Tibial artery (tissue), 4 donors: Measurements from ENCODE around the gene IFI6.
"Not testable (repeated sequence)": the region's sequence is repeated elsewhere in the genome, so short reads cannot be mapped to it uniquely, and the experiment has no call there.

Experiments
- DNase-seq, 2 donors: peaks; one replicate each; pipeline ENCODE4 v3.0.0-alpha.2; 2019
- H3K27ac ChIP-seq, 2 donors: fragments of 200-600 bp; sonication (generic) in 1 of 2; 1 replicate in 1 of 2; 2 replicates in 1 of 2; pipeline ENCODE4 v1.5.1; 2018 to 2019; ENCODE audit warnings: mild to moderate bottlenecking in 1 of 2
- H3K27me3 ChIP-seq, 2 donors: fragments of 200-600 bp; sonication (generic) in 1 of 2; one replicate each; pipeline versions ENCODE4 v1.5.1 to v1.6.0; 2016 to 2019
- H3K36me3 ChIP-seq, 3 donors: fragments of 200-600 bp; sonication (generic) in 2 of 3; one replicate each; pipeline ENCODE4 v1.5.1; 2016 to 2019; ENCODE audit warnings: mild to moderate bottlenecking in 2 of 3
- H3K4me1 ChIP-seq, 4 donors: fragments of 200-600 bp; sonication (generic) in 2 of 4; 1 replicate in 3 of 4; 2 replicates in 1 of 4; pipeline ENCODE4 v1.5.1; 2016 to 2019
- H3K4me3 ChIP-seq, 2 donors: fragments of 200-600 bp; sonication (generic) in 1 of 2; 1 replicate in 1 of 2; 2 replicates in 1 of 2; pipeline ENCODE4 v1.5.1; 2018 to 2019; ENCODE audit warnings: mild to moderate bottlenecking in 2 of 2
- H3K9me3 ChIP-seq, 3 donors: fragments of 200-600 bp; sonication (generic) in 1 of 3; one replicate each; pipeline ENCODE4 v1.5.1; 2016 to 2019
- intact Hi-C: fragments of 100-400 bp; cut with DNase I; formaldehyde crosslinking; loops from one replicate; pipeline ENCODE4 v1.15.0; 2023; ENCODE audit warnings: low total_unique reads
- TF ChIP-seq, protein P1 (sequence below), 2 experiments: fragments of 200-600 bp in 1 of 2; fragments of 450-650 bp in 1 of 2; IDR thresholded peaks; one replicate each; pipeline ENCODE4 v1.5.1; 2017 to 2019; ENCODE audit warnings: antibody characterized with exemption in 2 of 2, mild to moderate bottlenecking in 1 of 2, moderate library complexity in 1 of 2

IFI6 gene

GRCh38 chr1:27713139-27713725, 41.2 kb upstream of the IFI6 start:
- H3K27ac ChIP-seq = no peak overlapping the region
- no peaks in the 10 kb centered on the region for H3K36me3 ChIP-seq
- no peak for DNase-seq
- H3K9me3 ChIP-seq = peaks cover 0 to 5% (median 3%) of the 10 kb centered on the region in 3 donors
- intact Hi-C loops = no loop called here
- H3K4me3 ChIP-seq = no peak overlapping the region
- TF ChIP-seq, protein P1, sequence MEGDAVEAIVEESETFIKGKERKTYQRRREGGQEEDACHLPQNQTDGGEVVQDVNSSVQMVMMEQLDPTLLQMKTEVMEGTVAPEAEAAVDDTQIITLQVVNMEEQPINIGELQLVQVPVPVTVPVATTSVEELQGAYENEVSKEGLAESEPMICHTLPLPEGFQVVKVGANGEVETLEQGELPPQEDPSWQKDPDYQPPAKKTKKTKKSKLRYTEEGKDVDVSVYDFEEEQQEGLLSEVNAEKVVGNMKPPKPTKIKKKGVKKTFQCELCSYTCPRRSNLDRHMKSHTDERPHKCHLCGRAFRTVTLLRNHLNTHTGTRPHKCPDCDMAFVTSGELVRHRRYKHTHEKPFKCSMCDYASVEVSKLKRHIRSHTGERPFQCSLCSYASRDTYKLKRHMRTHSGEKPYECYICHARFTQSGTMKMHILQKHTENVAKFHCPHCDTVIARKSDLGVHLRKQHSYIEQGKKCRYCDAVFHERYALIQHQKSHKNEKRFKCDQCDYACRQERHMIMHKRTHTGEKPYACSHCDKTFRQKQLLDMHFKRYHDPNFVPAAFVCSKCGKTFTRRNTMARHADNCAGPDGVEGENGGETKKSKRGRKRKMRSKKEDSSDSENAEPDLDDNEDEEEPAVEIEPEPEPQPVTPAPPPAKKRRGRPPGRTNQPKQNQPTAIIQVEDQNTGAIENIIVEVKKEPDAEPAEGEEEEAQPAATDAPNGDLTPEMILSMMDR (IDR thresholded peaks at IDR 0.05) = no peak
- peaks cover 0 to 6% of the 10 kb centered on the region in 2 donors for H3K27me3 ChIP-seq
- H3K4me1 ChIP-seq = no peaks in the 10 kb centered on the region

DNA sequence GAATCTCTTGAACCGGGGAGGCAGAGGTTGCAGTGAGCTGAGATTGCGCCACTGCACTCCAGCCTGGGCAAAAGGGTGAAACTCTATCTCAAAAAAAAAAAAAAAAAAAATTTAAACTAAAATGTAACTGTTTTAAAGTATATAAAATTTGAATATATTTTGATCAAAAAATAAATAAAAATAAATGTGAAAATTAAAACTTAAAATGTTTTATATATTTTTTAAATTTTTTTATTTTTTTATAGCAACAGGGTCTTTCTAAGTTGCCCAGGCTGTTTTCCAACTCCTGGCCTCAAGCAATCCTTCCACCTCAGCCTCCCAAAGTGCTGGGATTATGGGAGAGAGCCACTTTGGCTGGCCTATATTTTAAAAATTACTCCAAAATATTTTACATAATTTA, 38.6 kb upstream of the IFI6 start:
- Histone ChIP-seq H3K27ac (no peak overlapping the region), H3K27me3 (peaks cover 0 to 6% of the 10 kb centered on the region in 2 donors), H3K9me3 (no peaks in the 10 kb centered on the region), H3K4me1 (no peaks in the 10 kb centered on the region), H3K36me3 (no peaks in the 10 kb centered on the region), H3K4me3 (no peak overlapping the region)
- TF ChIP-seq, protein P1 (IDR thresholded peaks at IDR 0.05) = no peak
- no peak for DNase-seq
- intact Hi-C loops = no loop called here

DNA sequence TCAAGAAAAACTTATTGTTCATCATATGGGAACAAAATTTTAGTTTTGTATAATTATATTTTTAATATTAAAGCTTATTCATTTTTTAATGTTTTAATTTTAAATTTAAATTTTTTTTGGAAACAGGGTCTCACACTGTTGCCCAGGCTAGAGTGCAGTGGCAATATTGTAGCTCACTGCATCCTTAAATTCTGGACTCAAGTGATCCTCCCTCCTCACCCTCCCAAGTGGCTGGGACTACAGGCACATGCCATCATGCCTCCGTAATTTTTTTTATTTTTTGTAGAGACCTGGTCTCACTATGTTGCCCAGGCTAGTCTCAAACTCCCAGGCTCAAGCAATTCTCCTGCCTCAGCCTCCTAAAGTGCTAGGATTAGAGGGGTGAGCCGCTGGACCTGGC, 33.6 kb upstream of the IFI6 start:
- Histone ChIP-seq H3K27me3 (no peaks in the 10 kb centered on the region), H3K36me3 (no peaks in the 10 kb centered on the region), H3K4me1 (no peaks in the 10 kb centered on the region), H3K27ac (no peak overlapping the region), H3K9me3 (peaks cover 0 to 4% (median 0%) of the 10 kb centered on the region in 3 donors), H3K4me3 (no peak overlapping the region)
- TF ChIP-seq, protein P1 (IDR thresholded peaks at IDR 0.05) = no peak
- intact Hi-C loops = no loop called here
- no peak for DNase-seq

DNA sequence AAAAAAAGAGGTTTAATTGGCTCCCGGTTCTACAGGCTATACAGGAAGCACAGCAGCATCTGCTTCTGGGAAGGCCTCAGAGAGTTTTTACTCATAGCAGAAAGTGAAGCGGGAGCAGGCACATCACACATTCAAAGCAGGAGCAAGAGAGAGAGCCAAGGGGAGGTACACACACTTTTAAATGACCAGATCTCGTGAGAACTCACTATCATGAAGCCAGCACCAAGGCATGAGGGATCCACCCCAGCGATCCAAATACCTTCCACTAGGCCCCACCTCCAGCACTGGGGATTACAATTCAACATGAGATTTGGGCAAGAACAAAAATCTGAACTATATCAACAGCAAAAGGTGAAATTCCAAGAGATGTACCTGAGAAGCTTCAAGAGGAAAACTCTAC, 33.0 kb upstream of the IFI6 start:
- no peak for DNase-seq
- no peaks in the 10 kb centered on the region for H3K4me1 ChIP-seq
- peaks cover 0 to 4% (median 0%) of the 10 kb centered on the region in 3 donors for H3K9me3 ChIP-seq
- TF ChIP-seq, protein P1 (IDR thresholded peaks at IDR 0.05) = no peak
- H3K4me3 ChIP-seq = no peak overlapping the region
- no peaks in the 10 kb centered on the region for H3K36me3 ChIP-seq
- no peak overlapping the region for H3K27ac ChIP-seq
- H3K27me3 ChIP-seq = no peaks in the 10 kb centered on the region
- intact Hi-C loops = no loop called here

DNA sequence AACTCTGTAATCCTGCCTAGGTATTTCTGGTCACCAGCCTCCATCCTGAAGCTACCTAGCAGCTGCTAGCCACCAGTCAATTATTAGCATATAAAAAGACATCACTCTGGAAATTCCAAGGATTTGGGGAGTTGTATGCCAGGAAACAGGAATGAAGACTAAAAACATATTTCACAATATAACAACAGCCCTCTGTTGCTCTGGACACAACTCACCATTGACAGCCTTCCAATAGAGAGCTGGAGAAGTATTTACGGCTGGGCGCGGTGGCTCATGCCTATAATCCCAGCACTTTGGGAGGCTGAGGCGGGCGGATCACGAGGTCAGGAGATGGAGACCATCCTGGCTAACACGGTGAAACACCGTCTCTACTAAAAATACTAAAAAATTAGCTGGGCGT, 24.8 kb upstream of the IFI6 start:
- H3K9me3 ChIP-seq, intact Hi-C loops, H3K36me3 ChIP-seq, H3K4me1 ChIP-seq, H3K27ac ChIP-seq, H3K4me3 ChIP-seq, H3K27me3 ChIP-seq, DNase-seq: not testable (repeated sequence)

GRCh38 chr1:27690183-27690582, 18.2 kb upstream of the IFI6 start:
- no peak overlapping the region for H3K4me3 ChIP-seq
- no peak overlapping the region for H3K27ac ChIP-seq
- H3K4me1 ChIP-seq = peaks cover 0 to 9% (median 1%) of the 10 kb centered on the region in 4 donors
- intact Hi-C loops = no loop called here
- no peaks in the 10 kb centered on the region for H3K9me3 ChIP-seq
- TF ChIP-seq, protein P1 (IDR thresholded peaks at IDR 0.05) = no peak
- no peaks in the 10 kb centered on the region for H3K36me3 ChIP-seq
- DNase-seq = no peak
- H3K27me3 ChIP-seq = no peaks in the 10 kb centered on the region
